NB4 (cell line): ENCODE measurements around the gene WNK1.
"Not testable (repeated sequence)": the region's sequence is repeated elsewhere in the genome, so short reads cannot be mapped to it uniquely, and the experiment has no call there.

Experiments
- DNase-seq: peaks from one replicate; pipeline ENCODE4 v3.0.0; 2010; ENCODE audit warnings: low read depth
- H3K4me3 ChIP-seq: one replicate; pipeline ENCODE4 v1.5.1; 2011; ENCODE audit warnings: mild to moderate bottlenecking, low read depth, low read length, moderate library complexity
- CTCF ChIP-seq: IDR thresholded peaks from one replicate; pipeline ENCODE4 v1.5.1; 2012; ENCODE audit warnings: low read depth, low read length
- MAX ChIP-seq: IDR thresholded peaks from 2 replicates; pipeline ENCODE4 v1.6.1; 2011; ENCODE audit warnings: low read depth, low read length
- MYC ChIP-seq: IDR thresholded peaks from 2 replicates; pipeline ENCODE4 v1.6.1; 2011; ENCODE audit warnings: low read depth, low read length
- POLR2A ChIP-seq: IDR thresholded peaks from 2 replicates; pipeline ENCODE4 v1.6.1; 2011; ENCODE audit warnings: mild to moderate bottlenecking; ENCODE audit not compliant: insufficient read length; ENCODE audit errors: extremely low read depth

WNK1 gene

DNA sequence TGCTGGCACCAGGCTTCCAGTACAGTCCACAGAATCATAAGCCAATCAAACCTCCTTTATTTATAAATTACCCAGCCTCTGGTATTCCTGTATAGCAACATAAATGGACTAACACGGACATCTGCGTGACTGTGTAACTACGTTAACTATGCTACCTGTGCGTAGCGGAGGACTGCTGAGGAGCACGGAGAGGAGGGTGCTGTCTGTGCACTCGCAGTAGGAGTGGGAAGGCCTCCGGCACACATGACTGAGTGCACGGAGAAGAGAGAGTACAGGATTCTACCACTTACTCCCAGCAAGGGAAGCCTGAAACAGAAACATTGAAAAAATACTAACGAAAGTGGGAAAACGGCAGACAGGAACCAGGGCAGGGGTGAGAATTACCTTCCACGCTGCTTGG lies 174.3 kb downstream of the WNK1 start:
- TF ChIP-seq MYC = no peak
- no peak for TF ChIP-seq MAX
- no peak for TF ChIP-seq CTCF
- no peak for TF ChIP-seq POLR2A
- no peak overlapping the region for H3K4me3 ChIP-seq
- no peak for DNase-seq

GRCh38 chr12:931060-931459 lies 178.7 kb downstream of the WNK1 start:
- no peak for DNase-seq
- no peak overlapping the region for H3K4me3 ChIP-seq
- TF ChIP-seq MYC (no peak), CTCF (no peak), POLR2A (no peak), MAX (no peak)

GRCh38 chr12:931591-931990 lies 179.2 kb downstream of the WNK1 start:
- DNase-seq = no peak
- no peak for TF ChIP-seq POLR2A
- no peak for TF ChIP-seq MAX
- TF ChIP-seq CTCF = no peak
- TF ChIP-seq MYC = no peak

GRCh38 chr12:935891-936290 lies 183.5 kb downstream of the WNK1 start:
- DNase-seq, H3K4me3 ChIP-seq: not testable (repeated sequence)

More at GRCh38 chr12:931591-931990, 179.2 kb downstream of the WNK1 start:
- no peak overlapping the region for H3K4me3 ChIP-seq

GRCh38 chr12:936377-937345 lies 184.3 kb downstream of the WNK1 start:
- H3K4me3 ChIP-seq = no peak overlapping the region
- no peak for DNase-seq
- TF ChIP-seq POLR2A = no peak
- TF ChIP-seq CTCF = no peak
- TF ChIP-seq MYC = no peak
- no peak for TF ChIP-seq MAX

- H3K4me3 ChIP-seq = no peak overlapping the region
- TF ChIP-seq POLR2A = no peak
- no peak for TF ChIP-seq MYC
- TF ChIP-seq CTCF = no peak
- TF ChIP-seq MAX = no peak
- no peak for DNase-seq
These were observed 186.4 kb downstream of the WNK1 start for GRCh38 chr12:938810-939209.
